Osteoblast (primary cell): ENCODE results near the gene RNASE8. TPM values are rescaled to one million over a fixed set of nuclear protein-coding genes. Genes with fewer than 3 reads are reported as not detected.

Experiments used
- DNase-seq: peaks from one replicate; pipeline ENCODE4 v3.0.0; 2011; ENCODE audit warnings: low spot score, mixed read lengths; ENCODE audit not compliant: insufficient read length; ENCODE audit errors: missing footprints
- H2AFZ ChIP-seq: 2 replicates; pipeline ENCODE4 v1.6.0; 2011; ENCODE audit warnings: mild to moderate bottlenecking, low read length
- H3K27ac ChIP-seq: 2 replicates; pipeline ENCODE4 v1.5.1; 2011; ENCODE audit warnings: mild to moderate bottlenecking, low read depth, low read length, moderate library complexity
- H3K27me3 ChIP-seq: 2 replicates; pipeline ENCODE4 v1.6.0; 2012; ENCODE audit warnings: mild to moderate bottlenecking, control low read depth, inconsistent platforms, low read length, moderate library complexity; ENCODE audit not compliant: insufficient read depth
- H3K36me3 ChIP-seq: 2 replicates; pipeline ENCODE4 v1.5.1; 2011; ENCODE audit warnings: mild to moderate bottlenecking, low read length, control low read depth, moderate library complexity; ENCODE audit not compliant: insufficient read depth
- H3K4me1 ChIP-seq: 2 replicates; pipeline ENCODE4 v1.5.1; 2011; ENCODE audit warnings: mild to moderate bottlenecking, low read length, control low read depth, moderate library complexity; ENCODE audit not compliant: insufficient read depth
- H3K4me2 ChIP-seq: 2 replicates; pipeline ENCODE4 v1.6.0; 2011; ENCODE audit warnings: mild to moderate bottlenecking, low read length; ENCODE audit not compliant: insufficient read depth
- H3K4me3 ChIP-seq: fragments of 200-600 bp; sonication (generic); 3 replicates; pipeline ENCODE4 v1.5.1; 2012; ENCODE audit warnings: mild to moderate bottlenecking, low read length, inconsistent platforms; ENCODE audit not compliant: insufficient read depth
- H3K79me2 ChIP-seq: 2 replicates; pipeline ENCODE4 v1.6.0; 2012; ENCODE audit warnings: mild to moderate bottlenecking, low read length, control low read depth, inconsistent platforms; ENCODE audit not compliant: insufficient read depth
- H3K9me3 ChIP-seq: 2 replicates; pipeline ENCODE4 v1.5.1; 2011; ENCODE audit warnings: low read depth, low read length, control low read depth
- H4K20me1 ChIP-seq: 2 replicates; pipeline ENCODE4 v1.6.0; 2012; ENCODE audit warnings: mild to moderate bottlenecking, low read length, control low read depth; ENCODE audit not compliant: insufficient read depth
- total RNA-seq: library from RNA; depleted of rRNA; stranded (reverse); fragments of >200 nt; gene quantifications from 2 replicates; pipeline ENCODE4 v1.2.3, GENCODE V29; 2012
- TF ChIP-seq, protein P1 (sequence below): IDR thresholded peaks from 2 replicates; pipeline ENCODE4 v1.5.1; 2011; ENCODE audit warnings: mild to moderate bottlenecking, low read depth, low read length, moderate library complexity; ENCODE audit errors: extremely low read depth

Gene RNASE8
- total RNA-seq, 1 donor: not detected

DNA sequence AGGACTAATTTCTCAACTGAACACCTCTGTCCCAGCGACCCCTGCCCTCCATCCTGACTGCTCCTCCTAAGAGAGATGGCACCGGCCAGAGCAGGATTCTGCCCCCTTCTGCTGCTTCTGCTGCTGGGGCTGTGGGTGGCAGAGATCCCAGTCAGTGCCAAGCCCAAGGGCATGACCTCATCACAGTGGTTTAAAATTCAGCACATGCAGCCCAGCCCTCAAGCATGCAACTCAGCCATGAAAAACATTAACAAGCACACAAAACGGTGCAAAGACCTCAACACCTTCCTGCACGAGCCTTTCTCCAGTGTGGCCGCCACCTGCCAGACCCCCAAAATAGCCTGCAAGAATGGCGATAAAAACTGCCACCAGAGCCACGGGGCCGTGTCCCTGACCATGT is 14.7 kb upstream of the RNASE8 start:
- Histone ChIP-seq H3K4me2 (no peak overlapping the region), H3K27ac (no peak overlapping the region), H3K27me3 (peaks cover 11% of the 10 kb centered on the region), H3K9me3 (no peaks in the 10 kb centered on the region), H4K20me1 (no peaks in the 10 kb centered on the region), H3K36me3 (no peaks in the 10 kb centered on the region), H3K79me2 (no peaks in the 10 kb centered on the region), H3K4me1 (peaks cover 17% of the 10 kb centered on the region), H2AFZ (no peak overlapping the region), H3K4me3 (no peak overlapping the region)
- DNase-seq: no peak
- TF ChIP-seq, protein P1, sequence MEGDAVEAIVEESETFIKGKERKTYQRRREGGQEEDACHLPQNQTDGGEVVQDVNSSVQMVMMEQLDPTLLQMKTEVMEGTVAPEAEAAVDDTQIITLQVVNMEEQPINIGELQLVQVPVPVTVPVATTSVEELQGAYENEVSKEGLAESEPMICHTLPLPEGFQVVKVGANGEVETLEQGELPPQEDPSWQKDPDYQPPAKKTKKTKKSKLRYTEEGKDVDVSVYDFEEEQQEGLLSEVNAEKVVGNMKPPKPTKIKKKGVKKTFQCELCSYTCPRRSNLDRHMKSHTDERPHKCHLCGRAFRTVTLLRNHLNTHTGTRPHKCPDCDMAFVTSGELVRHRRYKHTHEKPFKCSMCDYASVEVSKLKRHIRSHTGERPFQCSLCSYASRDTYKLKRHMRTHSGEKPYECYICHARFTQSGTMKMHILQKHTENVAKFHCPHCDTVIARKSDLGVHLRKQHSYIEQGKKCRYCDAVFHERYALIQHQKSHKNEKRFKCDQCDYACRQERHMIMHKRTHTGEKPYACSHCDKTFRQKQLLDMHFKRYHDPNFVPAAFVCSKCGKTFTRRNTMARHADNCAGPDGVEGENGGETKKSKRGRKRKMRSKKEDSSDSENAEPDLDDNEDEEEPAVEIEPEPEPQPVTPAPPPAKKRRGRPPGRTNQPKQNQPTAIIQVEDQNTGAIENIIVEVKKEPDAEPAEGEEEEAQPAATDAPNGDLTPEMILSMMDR: no peak

DNA sequence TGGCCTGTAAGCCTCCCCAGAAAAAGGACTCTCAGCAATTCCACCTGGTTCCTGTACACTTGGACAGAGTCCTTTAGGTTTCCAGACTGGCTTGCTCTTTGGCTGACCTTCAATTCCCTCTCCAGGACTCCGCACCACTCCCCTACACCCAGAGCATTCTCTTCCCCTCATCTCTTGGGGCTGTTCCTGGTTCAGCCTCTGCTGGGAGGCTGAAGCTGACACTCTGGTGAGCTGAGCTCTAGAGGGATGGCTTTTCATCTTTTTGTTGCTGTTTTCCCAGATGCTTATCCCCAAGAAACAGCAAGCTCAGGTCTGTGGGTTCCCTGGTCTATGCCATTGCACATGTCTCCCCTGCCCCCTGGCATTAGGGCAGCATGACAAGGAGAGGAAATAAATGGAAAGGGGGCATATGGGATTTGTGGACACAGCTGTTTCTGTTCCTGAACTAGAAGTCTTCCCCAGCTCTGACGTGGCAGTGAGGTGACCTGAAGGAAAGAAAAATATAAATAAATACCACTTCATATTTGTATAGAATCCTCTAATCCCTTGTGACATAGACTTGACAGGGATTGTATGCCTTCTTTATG is 14.1 kb upstream of the RNASE8 start:
- DNase-seq: no peak
- Histone ChIP-seq H3K9me3 (no peaks in the 10 kb centered on the region), H4K20me1 (no peaks in the 10 kb centered on the region), H3K27me3 (peaks cover 11% of the 10 kb centered on the region), H3K4me2 (no peak overlapping the region), H3K27ac (no peak overlapping the region), H2AFZ (no peak overlapping the region), H3K79me2 (no peaks in the 10 kb centered on the region), H3K4me1 (peaks cover 17% of the 10 kb centered on the region), H3K4me3 (no peak overlapping the region), H3K36me3 (no peaks in the 10 kb centered on the region)
- TF ChIP-seq, protein P1: no peak

DNA sequence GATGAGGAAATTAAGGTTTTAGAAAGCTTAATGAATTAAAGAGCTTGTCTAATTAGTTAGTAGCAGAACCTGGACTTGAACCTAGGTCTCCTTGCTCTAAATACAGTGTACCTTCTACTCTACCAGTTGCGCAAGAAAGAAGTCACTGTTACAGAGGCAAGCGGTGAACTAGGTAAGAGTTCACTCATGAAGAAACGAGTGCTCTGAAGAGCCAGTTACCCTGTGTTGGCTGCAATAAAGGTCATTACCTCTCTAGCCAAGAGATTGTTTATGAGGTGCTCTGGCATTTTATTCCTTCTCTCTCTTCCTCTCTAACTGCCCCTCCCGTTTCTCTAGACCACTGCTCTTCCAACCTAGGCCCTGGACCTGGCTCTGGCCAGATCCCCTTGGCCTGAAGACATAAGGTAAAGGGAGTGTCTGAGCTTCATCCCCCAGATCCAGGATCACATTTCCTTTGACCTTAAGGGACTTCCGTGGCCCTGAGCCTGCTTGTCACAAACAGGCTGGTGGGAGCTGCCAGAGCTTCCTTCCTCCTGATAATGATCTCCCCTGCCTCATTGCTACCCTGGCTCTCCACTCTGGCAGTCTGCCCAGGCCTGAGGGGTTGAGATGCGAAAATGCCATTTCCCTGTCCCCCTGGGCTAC is 13.5 kb upstream of the RNASE8 start:
- Histone ChIP-seq H2AFZ (no peak overlapping the region), H3K36me3 (no peaks in the 10 kb centered on the region), H3K4me3 (no peak overlapping the region), H3K27ac (no peak overlapping the region), H4K20me1 (no peaks in the 10 kb centered on the region), H3K4me1 (peaks cover 18% of the 10 kb centered on the region), H3K79me2 (no peaks in the 10 kb centered on the region), H3K4me2 (no peak overlapping the region), H3K27me3 (peaks cover 11% of the 10 kb centered on the region), H3K9me3 (no peaks in the 10 kb centered on the region)
- no peak for DNase-seq
- TF ChIP-seq, protein P1: no peak

DNA sequence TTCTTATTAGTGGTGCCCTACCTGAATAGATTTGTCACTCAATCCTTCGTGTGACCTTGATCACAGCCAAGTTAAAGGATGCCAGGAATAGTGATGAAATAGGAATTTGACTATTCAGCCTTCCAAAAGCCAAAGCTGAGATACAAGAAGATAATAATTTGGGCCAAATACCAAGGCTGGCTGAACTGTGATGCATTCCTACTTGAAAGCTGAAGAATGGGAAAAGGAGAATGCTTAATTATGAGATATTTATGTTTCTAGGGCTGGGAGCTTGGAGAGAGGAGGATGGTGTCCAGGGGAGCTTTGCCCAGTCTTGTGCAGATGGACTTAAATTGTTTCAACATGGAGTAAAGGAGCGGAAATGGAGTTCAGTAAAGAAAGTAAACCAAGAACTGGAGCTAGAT is 10.2 kb upstream of the RNASE8 start:
- DNase-seq: no peak
- Histone ChIP-seq H3K27ac (no peak overlapping the region), H3K4me3 (no peak overlapping the region), H3K4me2 (no peak overlapping the region), H3K79me2 (no peaks in the 10 kb centered on the region), H4K20me1 (no peaks in the 10 kb centered on the region), H2AFZ (peak overlapping the region; percentile 37), H3K36me3 (no peaks in the 10 kb centered on the region), H3K4me1 (peaks cover 17% of the 10 kb centered on the region), H3K27me3 (peaks cover 11% of the 10 kb centered on the region), H3K9me3 (no peaks in the 10 kb centered on the region)
- TF ChIP-seq, protein P1: no peak
